Heart left ventricle (tissue), 16 donors: ENCODE measurements around the gene MRI1. TPM values are rescaled to one million over a fixed set of nuclear protein-coding genes. Genes with fewer than 3 reads are reported as not detected.

Experiments
- ATAC-seq, 4 donors: fragments of 200-7000 bp; cut with Tn5 transposase; one replicate each; pipeline ENCODE4 v1.9.1; 2020 to 2022; ENCODE audit warnings: moderate library complexity in 4 of 4, mild to moderate bottlenecking in 3 of 4, moderate number of reproducible peaks in 1 of 4
- DNase-seq, 5 donors: peaks; one replicate each; pipeline ENCODE4 v3.0.0-alpha.2; 2020
- H3K27ac ChIP-seq, 12 donors: fragments of 200-600 bp; sonication (generic) in 4 of 12; one replicate each; pipeline versions ENCODE4 v1.5.0 to v1.8.0; 2016 to 2022; ENCODE audit warnings: mild to moderate bottlenecking in 2 of 12
- H3K27me3 ChIP-seq, 9 donors: fragments of 200-600 bp; sonication (generic) in 2 of 9; one replicate each; pipeline versions ENCODE4 v1.5.1 to v1.8.0; 2016 to 2022; ENCODE audit warnings: mild to moderate bottlenecking in 3 of 9
- H3K36me3 ChIP-seq, 9 donors: fragments of 200-600 bp; sonication (generic) in 2 of 9; one replicate each; pipeline versions ENCODE4 v1.5.0 to v1.8.0; 2018 to 2022; ENCODE audit warnings: mild to moderate bottlenecking in 2 of 9
- H3K4me1 ChIP-seq, 12 donors: fragments of 200-600 bp; sonication (generic) in 4 of 12; one replicate each; pipeline versions ENCODE4 v1.5.0 to v1.8.0; 2016 to 2022; ENCODE audit warnings: mild to moderate bottlenecking in 3 of 12
- H3K4me3 ChIP-seq, 12 donors: fragments of 200-600 bp; sonication (generic) in 4 of 12; one replicate each; pipeline versions ENCODE4 v1.5.0 to v1.8.0; 2017 to 2022; ENCODE audit warnings: mild to moderate bottlenecking in 9 of 12, moderate library complexity in 4 of 12
- H3K9me3 ChIP-seq, 12 donors: fragments of 200-600 bp; sonication (generic) in 4 of 12; one replicate each; pipeline versions ENCODE4 v1.5.0 to v1.8.0; 2016 to 2022; ENCODE audit warnings: mild to moderate bottlenecking in 1 of 12
- CTCF ChIP-seq, 12 donors: fragments of 200-600 bp; sonication (generic) in 4 of 12; IDR thresholded peaks; one replicate each; pipeline versions ENCODE4 v1.5.0 to v1.8.0; 2018 to 2022; ENCODE audit warnings: antibody characterized with exemption in 12 of 12, mild to moderate bottlenecking in 5 of 12
- POLR2A ChIP-seq, 2 donors: fragments of 450-650 bp; IDR thresholded peaks; one replicate each; pipeline ENCODE4 v1.6.1; 2017; ENCODE audit warnings: antibody characterized with exemption in 2 of 2, mild to moderate bottlenecking in 2 of 2, moderate library complexity in 2 of 2
- WGBS, 4 donors: extraction: QIAGEN DNeasy Blood & Tissue Kit in 2 of 4; methylation state at CpG; one replicate each; pipeline versions ENCODE4 v1.1.5 to v1.1.7; 2013 to 2018; 5-methylcytosine and 5-hydroxymethylcytosine counted together
- intact Hi-C, 10 donors: fragments of 100-400 bp; cut with DNase I; formaldehyde crosslinking; loops; one replicate each; pipeline versions ENCODE4 v1.11.1 to v1.14.2; 2022
- polyA plus RNA-seq, 2 donors: library from polyadenylated mRNA; stranded (reverse); fragments of 200-250 nt; gene quantifications; one replicate each; pipeline ENCODE4 v1.2.3, GENCODE V29; 2013
- total RNA-seq, 9 donors: library from RNA; depleted of rRNA in 2 of 9; stranded (reverse); fragments of >200 nt in 2 of 9; fragmentation: NEBNext Ultra II Directional in 3 of 9; extraction: Animal tissue kit (Norgen Biotek cat#: 25700) in 3 of 9; gene quantifications; one replicate each; pipeline versions ENCODE4 v1.1.0 to v1.2.4, GENCODE V29; 2016 to 2023
- donor health status: ischemic (EF 13 %, LVEDD 7.1; RV severe dilation, severe dysfunction).
- donor health status: healthy with polysubstance abuse.
- donor health status: DM: no; HTN: yes; CAD: no.
- donor health status: DM: no; HTN: no; CAD: no.
- donor health status: ischemic (EF 25% LVEDD 6.9; RV normal size, moderate dysfunction).
- donor health status: ischemic (EF 25% LVEDD 5.7; RV mildly dilated, moderate dysfunction).
- donor health status: healthy.
- donor health status: DM: yes; HTN: yes; CAD: no.
- donor health status: ischemic (EF 35%, LVEDD 5.7; RV mildly dilated, moderate dysfunction).
- donor health status: nonischemic (EF 11% LVEDD 7.7; RV severe dilation, severe dysfunction).
- donor health status: DM: yes; HTN: yes; CAD: no.
- donor health status: PGD.
- donor health status: ischemic (EF 29% LVEDD 5.4; RV normal size, mild dysfunction).
- donor health status: nonischemic (EF 23%, LVEDD 6.1; RV moderate dilation, normal function).

Gene MRI1
- total and polyA plus RNA-seq, 11 donors = 9.0 to 36.9 (median 15.6) TPM

GRCh38 chr19:13738073-13738472 lies 26.2 kb upstream of the MRI1 start:
- WGBS, 4 donors = 79 to 100% (median 89%) methylated on average over 1 of the region's 1 CpG
- intact Hi-C loops = no loop called here
- DNase-seq = no peak

GRCh38 chr19:13741893-13742292 lies 22.4 kb upstream of the MRI1 start:
- H3K36me3 ChIP-seq = no peaks in the 10 kb centered on the region
- no peak for ATAC-seq
- no peak overlapping the region for H3K4me3 ChIP-seq
- H3K9me3 ChIP-seq = peaks cover 0 to 1% (median 0%) of the 10 kb centered on the region in 12 donors
- 92 to 97% (median 95%) methylated on average over 2 of the region's 2 CpGs for WGBS, 4 donors
- TF ChIP-seq POLR2A (IDR thresholded peaks at IDR 0.05) = no peak
- no peak for TF ChIP-seq CTCF (IDR thresholded peaks at IDR 0.05)
- DNase-seq = no peak
- peaks cover 0 to 4% (median 0%) of the 10 kb centered on the region in 12 donors for H3K4me1 ChIP-seq
- intact Hi-C loops = no loop called here
- H3K27ac ChIP-seq = no peak overlapping the region
- no peaks in the 10 kb centered on the region for H3K27me3 ChIP-seq

More at GRCh38 chr19:13738073-13738472, 26.2 kb upstream of the MRI1 start:
- TF ChIP-seq CTCF (IDR thresholded peaks at IDR 0.05) (no peak), POLR2A (IDR thresholded peaks at IDR 0.05) (no peak)
- no peaks in the 10 kb centered on the region for H3K9me3 ChIP-seq
- no peak overlapping the region for H3K4me3 ChIP-seq
- H3K4me1 ChIP-seq = no peaks in the 10 kb centered on the region
- no peak overlapping the region for H3K27ac ChIP-seq
- no peak for ATAC-seq
- H3K36me3 ChIP-seq = peaks cover 0 to 12% (median 0%) of the 10 kb centered on the region in 9 donors
- H3K27me3 ChIP-seq = no peaks in the 10 kb centered on the region

GRCh38 chr19:13742756-13743155 lies 21.6 kb upstream of the MRI1 start:
- Histone ChIP-seq H3K27me3 (no peaks in the 10 kb centered on the region), H3K4me1 (peaks cover 0 to 4% (median 0%) of the 10 kb centered on the region in 12 donors), H3K4me3 (no peak overlapping the region), H3K9me3 (peaks cover 0 to 7% (median 0%) of the 10 kb centered on the region in 12 donors), H3K36me3 (no peaks in the 10 kb centered on the region), H3K27ac (no peak overlapping the region)
- ATAC-seq = no peak
- 80 to 100% (median 95%) methylated on average over 1 of the region's 1 CpG for WGBS, 4 donors
- intact Hi-C loops = no loop called here
- TF ChIP-seq CTCF (IDR thresholded peaks at IDR 0.05) = no peak
- no peak for DNase-seq

GRCh38 chr19:13744174-13744573 lies 20.1 kb upstream of the MRI1 start:
- intact Hi-C loops = no loop called here
- Histone ChIP-seq H3K4me3 (no peak overlapping the region), H3K27ac (peak overlapping the region in 1 of 12 donors; percentile 42), H3K36me3 (no peaks in the 10 kb centered on the region), H3K9me3 (peaks cover 0 to 7% (median 0%) of the 10 kb centered on the region in 12 donors), H3K4me1 (peaks cover 0 to 15% (median 9%) of the 10 kb centered on the region in 12 donors), H3K27me3 (no peaks in the 10 kb centered on the region)
- ATAC-seq (no peak), DNase-seq (no peak)
- TF ChIP-seq CTCF (IDR thresholded peaks at IDR 0.05) (no peak), POLR2A (IDR thresholded peaks at IDR 0.05) (no peak)
